Neuronal stem cell (in vitro differentiated cells): ENCODE data around the gene NME7.

Source experiments
- DNase-seq: peaks from one replicate; pipeline ENCODE4 v3.0.0-alpha.2; 2013; ENCODE audit warnings: low spot score
- H2AFZ ChIP-seq: one replicate; pipeline ENCODE4 v1.6.1; 2013; ENCODE audit warnings: mild to moderate bottlenecking, low read length, inconsistent platforms
- H2AK5ac ChIP-seq: 2 replicates; pipeline ENCODE4 v1.6.1; 2013; ENCODE audit warnings: low read depth, mild to moderate bottlenecking, inconsistent platforms, low read length, moderate library complexity, mixed read lengths
- H2BK120ac ChIP-seq: 2 replicates; pipeline ENCODE4 v1.6.1; 2013; ENCODE audit warnings: low read depth, mild to moderate bottlenecking, inconsistent platforms, low read length, moderate library complexity, mixed read lengths
- H2BK12ac ChIP-seq: one replicate; pipeline ENCODE4 v1.6.1; 2013; ENCODE audit warnings: low read length, inconsistent platforms
- H2BK15ac ChIP-seq: 2 replicates; pipeline ENCODE4 v1.6.1; 2013; ENCODE audit warnings: mild to moderate bottlenecking, low read length, inconsistent platforms, mixed read lengths
- H2BK5ac ChIP-seq: one replicate; pipeline ENCODE4 v1.6.1; 2013; ENCODE audit warnings: inconsistent platforms, mild to moderate bottlenecking, low read length, moderate library complexity
- H3K14ac ChIP-seq: one replicate; pipeline ENCODE4 v1.6.1; 2013; ENCODE audit warnings: low read length, inconsistent platforms
- H3K18ac ChIP-seq: 2 replicates; pipeline ENCODE4 v1.6.1; 2013; ENCODE audit warnings: low read length, inconsistent platforms
- H3K23ac ChIP-seq: 2 replicates; pipeline ENCODE4 v1.6.1; 2013; ENCODE audit warnings: low read depth, mild to moderate bottlenecking, mixed read lengths, low read length, inconsistent platforms; ENCODE audit not compliant: poor library complexity
- H3K27ac ChIP-seq: replicated peaks from 3 replicates; pipeline ENCODE4 v1.5.1; 2013; ENCODE audit warnings: low read length, inconsistent platforms
- H3K27me3 ChIP-seq, 3 experiments: 2 replicates each; pipeline ENCODE4 v1.6.1; 2013; ENCODE audit warnings: low read length in 3 of 3, mild to moderate bottlenecking in 2 of 3, inconsistent platforms in 1 of 3, low read depth in 1 of 3, mixed read lengths in 1 of 3, moderate library complexity in 1 of 3; ENCODE audit not compliant: control insufficient read depth in 3 of 3, insufficient read depth in 3 of 3
- H3K36me3 ChIP-seq, 2 donors: replicated peaks in 1 of 2; 2 replicates each; pipeline ENCODE4 v1.6.1; 2013; ENCODE audit warnings: low read length in 2 of 2; ENCODE audit not compliant: control insufficient read depth in 2 of 2, insufficient read depth in 2 of 2
- H3K4ac ChIP-seq: 2 replicates; pipeline ENCODE4 v1.6.1; 2013; ENCODE audit warnings: inconsistent platforms, mild to moderate bottlenecking, low read length, moderate library complexity
- H3K4me1 ChIP-seq, 2 donors: 1 replicate in 1 of 2; 2 replicates in 1 of 2; pipeline ENCODE4 v1.6.1; 2013; ENCODE audit warnings: low read length in 2 of 2, low read depth in 1 of 2; ENCODE audit not compliant: control insufficient read depth in 2 of 2, insufficient read depth in 1 of 2
- H3K4me2 ChIP-seq: one replicate; pipeline ENCODE4 v1.6.1; 2013; ENCODE audit warnings: mild to moderate bottlenecking, low read length, inconsistent platforms; ENCODE audit not compliant: insufficient read depth, poor library complexity, severe bottlenecking
- H3K4me3 ChIP-seq, 2 donors: 2 replicates each; pipeline ENCODE4 v1.5.1; 2013; ENCODE audit warnings: low read length in 2 of 2, mild to moderate bottlenecking in 2 of 2, inconsistent platforms in 1 of 2, moderate library complexity in 1 of 2
- H3K79me1 ChIP-seq: one replicate; pipeline ENCODE4 v1.6.1; 2013; ENCODE audit warnings: low read depth, mild to moderate bottlenecking, inconsistent platforms, low read length, moderate library complexity
- H3K9ac ChIP-seq: one replicate; pipeline ENCODE4 v1.6.1; 2013; ENCODE audit warnings: mild to moderate bottlenecking, low read depth, low read length, inconsistent platforms; ENCODE audit not compliant: poor library complexity
- H3K9me3 ChIP-seq, 2 donors: replicated peaks in 1 of 2; 2 replicates each; pipeline versions ENCODE3 to v1.6.1; 2013; ENCODE audit warnings: low read length in 2 of 2, mild to moderate bottlenecking in 2 of 2, inconsistent platforms in 1 of 2, low read depth in 1 of 2, mixed read lengths in 1 of 2, moderate library complexity in 1 of 2; ENCODE audit not compliant: control insufficient read depth in 2 of 2, insufficient read depth in 1 of 2
- H4K8ac ChIP-seq: one replicate; pipeline ENCODE4 v1.6.1; 2013; ENCODE audit warnings: low read depth, mild to moderate bottlenecking, inconsistent platforms, low read length, moderate library complexity
- H4K91ac ChIP-seq: one replicate; pipeline ENCODE4 v1.6.1; 2013; ENCODE audit warnings: low read length, low read depth, mild to moderate bottlenecking, inconsistent platforms; ENCODE audit not compliant: poor library complexity
- WGBS, 2 donors: extraction: QIAGEN DNeasy Blood & Tissue Kit; methylation state at CpG; one replicate each; pipeline ENCODE4 v1.1.7; 2013; ENCODE audit warnings: missing lambda C conversion rate in 2 of 2, mixed read lengths in 1 of 2; ENCODE audit not compliant: insufficient read length in 2 of 2, insufficient replicate concordance in 1 of 2; ENCODE audit errors: extremely low coverage in 2 of 2; 5-methylcytosine and 5-hydroxymethylcytosine counted together

The NME7 gene

DNA sequence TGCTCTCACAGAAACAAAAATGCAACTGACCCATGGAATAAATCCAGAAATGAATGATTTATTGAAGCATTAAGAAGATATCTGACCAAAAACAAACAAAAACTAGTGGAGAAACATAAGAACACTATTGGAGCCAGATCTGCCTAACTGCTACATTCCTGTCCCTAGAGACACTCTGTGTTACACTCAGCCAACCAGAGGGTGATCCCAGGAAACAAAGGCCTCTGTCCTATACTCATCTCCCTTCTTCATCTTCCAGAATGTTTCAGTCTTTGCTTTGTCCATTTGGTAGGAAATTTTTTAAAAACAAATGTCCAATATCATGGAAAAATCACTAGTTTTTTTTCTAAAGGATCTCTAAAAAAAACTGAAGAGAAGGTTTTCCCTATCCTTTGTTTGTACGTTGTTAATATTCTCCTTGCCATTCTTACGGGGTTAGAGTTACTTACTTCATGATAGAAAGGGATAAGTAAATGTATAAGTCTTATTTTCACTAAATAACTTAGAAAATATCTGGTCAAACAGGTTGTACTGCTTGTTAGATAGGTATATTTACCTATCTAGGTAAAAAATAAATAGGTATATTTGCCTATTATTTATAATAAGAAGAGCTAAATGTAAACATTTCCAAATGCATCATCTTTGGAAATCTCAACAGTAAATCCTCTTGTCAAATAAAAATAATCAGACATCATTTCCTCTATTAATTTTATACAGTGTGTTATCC lies 59.1 kb downstream of the NME7 start:
- Histone ChIP-seq H3K4me3 (no peak overlapping the region), H3K36me3 (peaks cover 2 to 3% of the 10 kb centered on the region in 2 donors), H3K27me3 (no peaks in the 10 kb centered on the region), H3K4me2 (no peak overlapping the region), H3K4ac (no peak overlapping the region), H3K23ac (no peak overlapping the region), H2BK12ac (no peak overlapping the region), H3K4me1 (peaks cover 1 to 12% of the 10 kb centered on the region in 2 donors), H3K9me3 (no peaks in the 10 kb centered on the region), H2AFZ (peak overlapping the region; percentile 44), H3K27ac (no peak overlapping the region), H2BK15ac (no peak overlapping the region), H3K18ac (no peak overlapping the region), H2BK5ac (no peak overlapping the region), H4K91ac (no peak overlapping the region), H4K8ac (no peak overlapping the region), H2AK5ac (no peak overlapping the region), H2BK120ac (no peak overlapping the region), H3K79me1 (no peaks in the 10 kb centered on the region), H3K14ac (no peak overlapping the region), H3K9ac (no peak overlapping the region)
- no peak for DNase-seq
- no CpG with 5 or more reads among the region's 2 CpGs for WGBS, 2 donors

DNA sequence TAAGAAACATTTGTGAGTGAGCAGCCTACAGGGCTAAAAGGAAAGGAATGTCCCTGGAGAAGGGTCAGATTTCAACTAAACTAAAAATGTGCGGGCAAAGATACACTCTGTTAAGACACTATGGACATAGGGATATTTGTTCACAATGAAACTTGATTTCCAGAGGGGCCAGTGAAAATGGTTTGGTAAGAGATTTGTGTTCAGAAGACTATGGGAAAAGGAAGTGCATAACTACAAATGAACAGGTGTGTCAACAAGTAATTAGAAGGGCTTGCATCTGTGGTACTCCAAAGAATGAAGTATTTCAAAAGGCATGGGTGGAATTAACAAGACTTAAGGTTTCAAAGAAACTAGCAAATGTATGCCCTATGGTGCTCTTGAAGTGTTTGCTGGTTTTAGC lies 60.4 kb downstream of the NME7 start:
- no peak overlapping the region for H3K27ac ChIP-seq
- no peaks in the 10 kb centered on the region for H3K79me1 ChIP-seq
- no peak for DNase-seq
- no peak overlapping the region for H4K8ac ChIP-seq
- no CpG with 5 or more reads among the region's 1 CpG for WGBS, 2 donors
- H2BK120ac ChIP-seq = no peak overlapping the region
- H3K36me3 ChIP-seq = peaks cover 2 to 6% of the 10 kb centered on the region in 2 donors
- peaks cover 1 to 12% of the 10 kb centered on the region in 2 donors for H3K4me1 ChIP-seq
- H2AK5ac ChIP-seq = no peak overlapping the region
- no peak overlapping the region for H3K14ac ChIP-seq
- H3K9me3 ChIP-seq = no peaks in the 10 kb centered on the region
- no peak overlapping the region for H3K4ac ChIP-seq
- no peak overlapping the region for H2BK5ac ChIP-seq
- H2BK15ac ChIP-seq = no peak overlapping the region
- H2BK12ac ChIP-seq = no peak overlapping the region
- no peak overlapping the region for H3K18ac ChIP-seq
- no peaks in the 10 kb centered on the region for H3K27me3 ChIP-seq
- no peak overlapping the region for H4K91ac ChIP-seq
- no peak overlapping the region for H2AFZ ChIP-seq
- H3K9ac ChIP-seq = no peak overlapping the region
- H3K23ac ChIP-seq = no peak overlapping the region
- H3K4me3 ChIP-seq = no peak overlapping the region
- H3K4me2 ChIP-seq = no peak overlapping the region

DNA sequence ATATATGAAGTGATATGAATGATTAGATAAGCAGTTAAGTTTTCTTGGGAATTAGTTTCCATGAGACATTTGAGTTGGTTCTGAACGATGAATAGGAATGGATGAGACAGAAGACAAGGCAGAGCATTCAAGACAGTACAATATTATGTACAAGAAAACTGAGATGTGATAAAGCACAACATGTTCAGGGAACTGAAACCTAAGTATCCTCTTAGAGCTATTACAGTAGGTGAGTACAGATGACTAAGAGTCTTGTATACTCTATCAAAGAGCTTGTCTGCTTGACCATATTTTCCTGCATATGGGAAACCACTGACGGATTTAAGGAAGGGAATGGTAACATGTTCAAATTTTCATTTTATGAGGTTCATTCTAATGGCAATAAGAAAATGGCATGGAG lies 61.6 kb downstream of the NME7 start:
- Histone ChIP-seq H4K91ac (no peak overlapping the region), H2AFZ (no peak overlapping the region), H3K27ac (no peak overlapping the region), H3K4me1 (peaks cover 0 to 12% of the 10 kb centered on the region in 2 donors), H4K8ac (no peak overlapping the region), H2AK5ac (no peak overlapping the region), H2BK120ac (no peak overlapping the region), H3K9me3 (no peaks in the 10 kb centered on the region), H3K4ac (no peak overlapping the region), H3K23ac (no peak overlapping the region), H2BK12ac (no peak overlapping the region), H3K4me3 (no peak overlapping the region), H3K79me1 (no peaks in the 10 kb centered on the region), H3K36me3 (peaks cover 2 to 10% of the 10 kb centered on the region in 2 donors), H2BK15ac (no peak overlapping the region), H3K27me3 (no peaks in the 10 kb centered on the region), H2BK5ac (no peak overlapping the region), H3K18ac (no peak overlapping the region), H3K9ac (no peak overlapping the region), H3K14ac (no peak overlapping the region), H3K4me2 (no peak overlapping the region)
- no CpG with 5 or more reads among the region's 2 CpGs for WGBS, 2 donors
- DNase-seq = no peak

DNA sequence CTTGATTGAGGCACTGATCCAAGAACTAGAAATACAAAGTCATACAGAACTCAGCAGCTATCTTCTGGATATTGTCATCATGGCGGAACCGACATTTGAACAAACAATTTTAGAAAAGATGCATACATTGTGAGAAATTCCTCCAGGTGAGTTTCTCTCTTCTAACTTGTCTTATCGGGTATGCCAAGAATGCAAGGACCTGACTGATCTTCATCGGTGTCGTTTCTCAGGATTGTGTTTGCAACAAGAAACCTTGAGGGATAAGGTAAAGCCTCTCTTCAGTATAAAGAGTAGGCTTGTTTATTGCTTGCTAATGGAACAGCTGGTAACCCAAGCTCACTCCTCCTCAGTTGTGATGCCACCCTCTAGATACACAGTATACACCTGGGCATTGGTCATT lies 62.2 kb downstream of the NME7 start:
- Histone ChIP-seq H3K9me3 (no peaks in the 10 kb centered on the region), H3K9ac (no peak overlapping the region), H2AK5ac (no peak overlapping the region), H2BK15ac (no peak overlapping the region), H3K79me1 (no peaks in the 10 kb centered on the region), H2BK12ac (no peak overlapping the region), H2BK5ac (no peak overlapping the region), H2BK120ac (no peak overlapping the region), H3K27me3 (no peaks in the 10 kb centered on the region), H3K18ac (no peak overlapping the region), H3K23ac (no peak overlapping the region), H3K4me3 (no peak overlapping the region), H3K4ac (no peak overlapping the region), H3K36me3 (peaks cover 2 to 10% of the 10 kb centered on the region in 2 donors), H3K27ac (no peak overlapping the region), H3K4me1 (peaks cover 0 to 12% of the 10 kb centered on the region in 2 donors), H3K14ac (no peak overlapping the region), H4K91ac (no peak overlapping the region), H3K4me2 (no peak overlapping the region), H4K8ac (no peak overlapping the region), H2AFZ (no peak overlapping the region)
- DNase-seq = no peak
- WGBS, 2 donors = no CpG with 5 or more reads among the region's 5 CpGs
